GOT3 (cell line): ENCODE results near the gene NKX3-2.
"Not testable (repeated sequence)": the region's sequence is repeated elsewhere in the genome, so short reads cannot be mapped to it uniquely, and the experiment has no call there.

Experiments used
- DNase-seq: peaks from one replicate; lab custom pipeline; 2025; ENCODE audit warnings: mixed read lengths; lab: John Stamatoyannopoulos, UW

The NKX3-2 gene

DNA sequence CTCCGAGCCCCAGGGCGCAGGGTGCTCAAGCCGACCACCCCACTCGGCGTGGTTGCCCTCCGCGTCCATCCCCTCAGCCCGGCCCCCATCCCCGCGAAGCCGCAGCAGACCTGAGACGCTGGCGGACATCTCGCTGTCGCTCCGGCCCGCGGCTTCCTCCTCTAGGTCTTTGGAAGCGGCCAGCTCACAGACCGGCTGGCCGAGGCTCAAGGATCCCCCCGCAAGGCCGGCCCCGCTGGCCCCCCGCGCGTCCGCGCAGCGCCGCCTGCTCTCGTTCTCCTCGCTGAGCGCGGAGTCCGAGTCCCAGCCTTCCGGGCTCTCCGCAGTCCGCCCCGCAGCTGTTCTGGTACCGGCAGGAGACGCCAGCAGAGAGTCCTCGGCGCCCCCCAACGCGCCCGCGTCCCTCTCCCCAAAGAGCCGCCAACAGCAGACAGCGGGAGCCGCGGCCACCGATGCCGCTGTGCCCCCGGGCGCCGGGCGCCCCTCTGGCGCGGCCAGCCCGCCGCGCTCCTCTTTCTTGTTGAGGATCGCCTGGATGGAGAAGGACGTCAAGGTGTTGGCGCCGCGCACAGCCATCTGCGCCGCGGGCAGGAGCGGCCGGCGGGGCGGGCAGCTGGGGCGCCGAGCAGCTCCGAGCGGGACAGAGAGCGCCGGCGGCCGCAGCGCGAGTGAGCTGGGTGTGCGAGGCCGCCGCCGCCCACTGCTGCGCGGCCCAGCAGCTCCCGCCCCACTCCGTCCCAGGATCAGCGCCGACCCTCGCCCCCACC is at the start of gene NKX3-2:
Gene NKX3-2, minus strand, starts transcription at position 670 of the 767 bp plus-strand sequence. Its CDS starts 94 bp downstream, at position 576.
- no peak for DNase-seq

DNA sequence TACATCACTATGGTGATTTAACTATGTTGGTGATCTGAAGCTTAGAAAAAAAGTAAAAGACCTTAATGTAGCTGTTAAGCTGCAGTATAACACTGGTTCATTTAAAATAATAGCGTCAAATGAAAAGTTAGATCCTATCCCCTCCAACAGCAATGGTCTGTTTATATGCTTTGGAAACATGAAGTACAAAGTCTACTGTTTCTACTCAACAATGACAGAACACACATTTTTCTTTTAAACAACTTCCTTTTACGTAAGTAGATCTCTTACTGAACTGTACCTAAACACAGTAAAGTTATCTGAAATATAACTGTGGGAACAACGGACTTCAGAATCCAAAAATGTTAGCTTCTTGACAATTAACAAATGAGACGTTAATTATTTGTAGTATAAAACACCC is 47.9 kb upstream of the NKX3-2 start:
- DNase-seq = no peak

GRCh38 chr4:13590766-13591165 is 46.5 kb upstream of the NKX3-2 start:
- no peak for DNase-seq

DNA sequence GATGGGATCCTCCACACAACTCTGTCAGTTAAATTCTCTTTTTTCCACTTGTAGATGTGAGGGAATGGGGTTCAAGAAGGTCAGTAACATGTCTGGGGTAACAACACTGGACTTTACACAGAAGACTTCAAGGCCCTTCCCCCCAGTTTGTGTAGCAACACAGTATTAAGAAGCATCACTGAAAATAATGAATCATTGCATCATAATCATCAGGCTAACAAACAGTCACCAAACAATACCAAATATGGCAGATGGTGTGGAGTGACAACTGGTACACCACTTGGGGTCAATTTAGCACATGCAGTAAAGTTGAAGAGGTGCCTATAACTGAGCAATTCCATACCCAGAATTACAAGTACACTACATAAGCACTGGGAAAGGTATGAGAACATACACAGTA is 44.6 kb upstream of the NKX3-2 start:
- DNase-seq = no peak

DNA sequence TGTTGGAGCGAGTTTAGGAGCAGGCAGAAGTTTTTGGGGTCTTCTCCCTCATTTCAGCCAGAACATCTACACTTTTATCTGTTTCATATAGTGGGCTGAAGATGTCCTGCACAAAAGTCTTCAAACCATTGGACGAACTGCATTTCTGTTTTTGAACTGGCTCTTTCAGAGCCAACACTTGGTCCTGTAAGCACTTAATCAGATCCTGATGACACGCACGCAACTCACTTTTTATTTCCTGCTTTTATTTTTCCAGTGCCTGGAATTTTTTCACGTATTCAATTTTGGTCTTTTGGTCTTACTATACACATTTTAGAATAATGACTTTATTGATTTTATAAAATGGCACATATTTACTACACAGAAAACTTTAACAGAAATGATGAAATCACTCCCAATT is 40.2 kb upstream of the NKX3-2 start:
- no peak for DNase-seq

DNA sequence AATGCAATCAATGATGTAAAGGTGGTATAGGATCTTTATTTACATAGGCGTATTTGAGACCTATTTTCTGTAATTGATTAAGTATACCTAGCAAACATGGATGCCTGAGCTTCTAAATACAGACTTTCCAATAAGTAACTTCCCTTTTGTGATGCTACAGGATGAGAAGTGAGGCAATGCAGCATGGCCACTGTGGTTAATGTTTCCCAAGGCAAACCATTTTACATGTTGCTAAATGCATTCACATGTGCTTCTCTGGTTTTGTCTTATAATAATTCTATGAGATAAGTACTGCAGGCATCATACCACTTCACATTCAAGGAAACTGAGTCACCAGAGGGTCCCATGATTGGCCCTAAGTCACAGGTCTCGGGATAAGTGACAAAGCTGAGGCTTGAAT is 35.7 kb upstream of the NKX3-2 start:
- DNase-seq = no peak

DNA sequence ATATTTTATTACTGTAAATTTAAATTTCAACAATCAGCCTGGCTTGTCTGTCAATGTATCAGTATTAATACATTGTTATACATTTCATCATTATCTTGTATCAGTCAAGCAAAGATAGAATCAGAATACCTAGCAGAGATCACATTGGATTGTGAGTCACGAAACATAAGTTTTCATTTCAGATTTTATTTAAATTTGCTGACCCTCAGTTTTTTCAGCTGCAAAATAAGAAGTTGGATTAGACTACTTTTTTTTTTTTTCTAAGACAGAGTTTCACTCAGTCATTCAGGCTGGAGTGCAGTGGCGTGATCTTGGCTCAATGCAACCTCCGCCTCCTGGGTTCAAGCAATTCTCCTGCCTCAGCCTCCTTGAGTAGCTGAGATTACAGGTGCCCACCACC is 33.4 kb upstream of the NKX3-2 start:
- DNase-seq = no peak

- no peak for DNase-seq
Observed at GRCh38 chr4:13570916-13571315, 26.6 kb upstream of the NKX3-2 start.

DNA sequence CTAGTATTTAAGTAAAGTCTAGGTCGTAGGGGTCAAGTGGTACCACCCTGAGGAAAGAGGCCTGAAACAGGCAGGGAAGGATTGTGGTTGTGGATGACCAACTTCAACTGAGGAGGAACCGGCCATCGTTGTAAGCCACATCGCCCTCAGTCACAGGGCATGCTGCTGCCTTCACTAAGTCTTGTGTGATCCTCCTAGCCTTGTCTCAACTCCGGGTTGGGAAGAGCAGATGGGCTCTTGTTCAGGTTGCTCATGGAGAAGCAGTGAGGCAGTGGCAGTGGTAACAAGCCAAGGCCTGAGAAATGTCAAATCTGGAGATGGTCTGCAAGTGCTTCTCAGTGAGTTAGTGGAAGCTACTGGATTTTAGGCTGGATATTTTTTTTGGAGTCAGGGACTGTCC is 22.8 kb upstream of the NKX3-2 start:
- no peak for DNase-seq

DNA sequence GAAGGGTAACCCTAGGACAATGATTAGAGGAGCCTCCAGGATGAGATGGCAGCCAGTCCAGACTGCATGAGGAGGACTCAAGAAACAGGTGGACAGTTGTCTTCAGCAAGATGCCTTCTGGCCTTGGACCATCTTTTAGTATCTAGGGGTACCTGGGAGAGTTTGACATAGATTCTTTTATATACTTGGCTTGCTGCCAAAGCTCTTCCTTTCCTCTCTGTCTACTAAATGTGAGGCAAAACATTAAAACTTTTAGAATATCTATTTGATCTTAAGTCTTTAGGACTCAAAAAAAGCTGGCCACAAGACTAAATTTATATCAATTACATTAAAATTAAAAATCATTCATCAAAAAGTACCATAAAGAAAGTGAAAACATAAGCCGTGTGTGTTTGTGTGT is 18.6 kb upstream of the NKX3-2 start:
- DNase-seq = no peak

DNA sequence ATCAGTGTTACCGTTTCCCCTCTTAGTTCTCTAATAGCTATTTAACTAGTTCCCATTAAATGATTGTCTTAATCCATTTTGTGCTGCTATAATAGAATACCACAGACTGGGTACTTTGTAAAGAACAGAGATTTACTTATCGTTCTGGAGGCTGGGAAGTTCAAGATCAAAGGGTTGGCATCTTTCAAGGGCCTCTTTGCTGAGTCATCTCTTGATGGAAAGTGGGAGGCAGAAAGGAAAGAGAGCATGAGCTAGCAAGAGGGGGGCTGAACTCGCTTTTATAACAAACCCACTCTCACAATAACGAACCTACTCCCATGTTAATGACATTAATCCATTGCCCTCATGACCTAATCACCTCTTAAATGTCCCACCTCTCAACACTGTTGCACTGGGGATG is 17.4 kb upstream of the NKX3-2 start:
- no peak for DNase-seq

- not testable (repeated sequence) for DNase-seq
Observed at GRCh38 chr4:13560111-13560510, 15.8 kb upstream of the NKX3-2 start.

- DNase-seq = no peak
Observed at GRCh38 chr4:13559413-13559812, 15.1 kb upstream of the NKX3-2 start.

GRCh38 chr4:13558881-13559280 is 14.6 kb upstream of the NKX3-2 start:
- DNase-seq = no peak

GRCh38 chr4:13555325-13555724 is 11.0 kb upstream of the NKX3-2 start:
- DNase-seq = no peak

DNA sequence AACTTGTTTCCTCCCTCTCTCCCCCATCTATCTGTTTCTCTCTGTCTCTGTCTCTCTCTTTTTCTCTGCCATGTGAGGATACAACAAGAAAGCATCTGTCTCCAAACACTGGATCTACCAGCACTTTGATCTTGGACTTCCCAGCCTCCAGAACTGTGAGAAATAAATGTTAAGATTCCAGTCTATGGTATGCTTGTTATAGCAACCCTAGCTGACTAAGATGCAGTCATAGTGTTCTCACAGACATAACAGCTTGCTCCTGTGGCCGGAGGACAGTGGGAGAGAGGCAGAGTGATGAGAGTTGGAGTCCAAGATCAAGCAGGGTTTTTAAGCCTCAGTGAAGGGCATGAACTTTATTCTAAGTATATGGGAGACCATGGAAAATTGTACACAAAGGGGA is 8.8 kb upstream of the NKX3-2 start:
- no peak for DNase-seq

DNA sequence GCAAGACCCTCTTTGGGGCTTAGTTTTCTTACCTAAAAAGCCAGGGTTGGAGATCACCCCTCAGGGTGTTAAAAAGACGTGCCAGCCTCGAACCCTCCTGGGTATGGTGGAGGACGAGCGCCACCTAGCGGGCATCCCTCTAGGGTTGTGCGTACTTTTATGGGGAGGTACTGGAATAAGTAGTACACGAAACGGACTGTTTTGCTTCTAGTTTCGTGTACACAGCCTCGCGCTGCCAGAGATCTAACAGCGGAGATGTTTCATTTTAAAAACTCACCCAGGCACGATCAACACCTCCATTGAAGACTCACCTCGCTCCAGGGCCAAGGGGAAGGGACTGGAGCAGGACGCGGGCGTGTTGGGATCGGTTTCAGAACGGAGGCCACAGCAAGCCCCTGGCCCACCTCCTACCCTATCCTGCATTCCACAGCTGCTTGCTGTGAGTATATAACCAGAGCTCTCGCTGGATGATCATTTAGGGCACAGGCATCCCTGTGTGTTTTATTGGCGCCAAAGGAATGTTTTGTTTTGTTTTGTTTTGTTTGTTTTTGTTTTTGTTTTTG is 4.8 kb upstream of the NKX3-2 start:
- DNase-seq = peak; percentile 29

DNA sequence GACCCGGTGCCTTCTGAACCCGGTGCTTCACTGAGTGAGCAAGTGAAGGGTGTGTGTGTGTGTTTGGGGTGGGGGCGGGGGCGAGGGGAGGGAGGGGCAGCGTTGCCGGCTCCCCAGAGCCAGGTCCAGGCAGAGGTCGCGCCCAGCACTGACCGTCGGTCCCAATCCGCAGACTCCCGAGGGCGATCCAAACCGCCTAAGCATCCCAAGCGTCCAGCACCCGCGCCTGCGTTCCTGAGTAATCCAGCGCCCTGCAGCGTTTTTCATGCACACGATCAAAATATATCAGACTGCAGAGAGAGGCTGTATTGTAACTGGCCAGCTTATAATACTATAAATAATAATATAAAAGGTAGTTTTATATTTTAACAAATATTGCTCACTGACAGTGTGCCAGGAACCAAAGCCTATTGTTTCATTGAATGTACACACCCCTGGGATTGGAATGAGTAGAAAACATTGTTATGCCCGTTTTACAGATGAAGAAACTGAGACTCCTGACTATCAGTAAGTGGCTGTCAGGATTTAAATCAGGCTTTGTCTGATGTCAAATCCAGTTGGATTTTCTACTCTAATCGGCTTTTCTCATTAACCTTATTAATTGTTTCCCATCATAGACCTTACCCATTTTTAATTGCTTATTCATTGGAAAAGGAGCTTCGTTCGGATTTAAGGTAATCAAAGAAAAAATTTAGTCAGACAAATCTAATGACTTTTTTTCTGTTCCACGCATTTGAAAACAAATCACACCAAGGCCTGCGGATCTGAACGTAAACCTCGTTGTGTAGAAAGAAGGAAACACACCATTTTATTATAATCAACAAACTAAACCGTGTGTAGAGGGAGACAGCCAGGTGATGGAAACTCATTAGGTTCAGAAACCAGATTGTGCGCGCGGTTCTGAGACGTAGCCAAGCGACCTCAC is 4.0 kb upstream of the NKX3-2 start:
- DNase-seq = no peak

GRCh38 chr4:13547485-13548041 is 3.3 kb upstream of the NKX3-2 start:
- DNase-seq = no peak

DNA sequence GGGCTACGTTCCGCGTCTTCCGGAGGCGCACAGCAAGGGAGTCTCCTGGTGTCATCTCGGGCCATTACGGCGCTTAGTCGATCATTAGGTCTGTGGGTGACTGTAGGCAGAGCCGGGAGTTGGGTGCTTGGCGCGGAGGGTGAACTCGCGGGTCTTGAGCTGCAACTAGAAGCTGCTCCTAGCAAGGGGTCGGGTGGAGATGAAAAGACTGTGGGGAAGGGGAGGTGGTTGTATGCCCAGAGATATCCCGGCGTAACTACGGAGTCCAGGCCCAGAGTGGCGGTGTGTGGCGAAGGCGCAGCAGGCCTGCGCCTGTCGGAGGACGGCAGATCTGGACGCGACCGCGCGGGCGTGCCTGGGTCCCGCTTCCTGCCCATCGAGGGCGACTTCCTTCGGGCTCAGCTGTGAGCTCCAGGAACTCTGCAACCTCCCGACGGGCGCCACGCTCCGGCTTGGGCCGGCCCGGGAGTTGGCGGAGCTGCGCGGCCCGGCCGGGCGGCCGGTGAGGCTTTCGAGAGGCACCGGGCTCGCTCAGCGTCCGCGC is 2.7 kb upstream of the NKX3-2 start:
- no peak for DNase-seq

DNA sequence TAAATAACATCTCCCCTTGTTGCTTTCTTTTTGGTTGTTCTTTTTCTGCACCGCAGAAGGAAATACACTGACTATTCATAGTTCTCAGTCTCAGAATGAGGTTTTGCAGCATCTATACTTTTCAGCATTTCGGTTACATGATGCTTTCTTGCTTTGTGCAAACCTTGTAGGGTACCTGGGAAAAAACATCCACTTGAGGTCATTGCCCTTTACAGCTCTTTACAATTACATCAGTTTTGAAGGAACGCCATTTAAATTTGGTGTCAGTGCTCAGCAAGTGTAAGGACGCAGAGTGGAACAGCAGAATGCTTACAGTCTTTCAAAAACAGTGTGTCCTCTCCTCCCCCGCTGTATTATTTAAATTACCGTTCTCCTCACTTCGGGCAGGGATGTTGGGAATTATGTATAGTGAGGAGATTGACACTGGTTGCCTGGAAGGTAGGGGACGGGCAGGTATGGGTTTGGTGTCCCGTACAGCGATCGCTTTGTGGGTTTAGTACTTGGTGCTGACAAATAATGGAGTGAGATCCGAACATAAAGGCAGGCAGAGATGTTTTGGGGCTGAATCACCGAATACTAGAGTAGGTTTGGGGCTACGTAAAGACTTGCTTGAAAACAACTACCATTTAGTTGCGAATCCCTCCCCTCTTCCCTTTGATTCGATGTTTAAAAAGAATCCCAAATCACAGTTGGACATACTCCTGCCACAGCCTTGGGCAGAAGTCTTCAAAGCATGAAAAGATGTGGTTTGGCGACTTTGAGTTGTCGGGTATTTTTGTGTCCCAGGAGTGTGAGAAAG is 2.0 kb upstream of the NKX3-2 start:
- no peak for DNase-seq
